Muscle of arm (tissue), 12 donors: ENCODE measurements around the gene DLX4. TPM values are rescaled to one million over a fixed set of nuclear protein-coding genes. Genes with fewer than 3 reads are reported as not detected.

Experiments used
- DNase-seq: peaks from one replicate; pipeline ENCODE4 v3.0.0-alpha.2; 2013
- polyA plus RNA-seq, 12 donors: library from polyadenylated mRNA; unstranded; fragments of 120-200 nt; gene quantifications; one replicate each; pipeline ENCODE4 v1.2.1, GENCODE V29; 2013; ENCODE audit not compliant: insufficient read length in 12 of 12

DLX4 gene
- polyA plus RNA-seq, 12 donors: 0.12 to 1.2 (median 0.38) TPM; not detected in 2

DNA sequence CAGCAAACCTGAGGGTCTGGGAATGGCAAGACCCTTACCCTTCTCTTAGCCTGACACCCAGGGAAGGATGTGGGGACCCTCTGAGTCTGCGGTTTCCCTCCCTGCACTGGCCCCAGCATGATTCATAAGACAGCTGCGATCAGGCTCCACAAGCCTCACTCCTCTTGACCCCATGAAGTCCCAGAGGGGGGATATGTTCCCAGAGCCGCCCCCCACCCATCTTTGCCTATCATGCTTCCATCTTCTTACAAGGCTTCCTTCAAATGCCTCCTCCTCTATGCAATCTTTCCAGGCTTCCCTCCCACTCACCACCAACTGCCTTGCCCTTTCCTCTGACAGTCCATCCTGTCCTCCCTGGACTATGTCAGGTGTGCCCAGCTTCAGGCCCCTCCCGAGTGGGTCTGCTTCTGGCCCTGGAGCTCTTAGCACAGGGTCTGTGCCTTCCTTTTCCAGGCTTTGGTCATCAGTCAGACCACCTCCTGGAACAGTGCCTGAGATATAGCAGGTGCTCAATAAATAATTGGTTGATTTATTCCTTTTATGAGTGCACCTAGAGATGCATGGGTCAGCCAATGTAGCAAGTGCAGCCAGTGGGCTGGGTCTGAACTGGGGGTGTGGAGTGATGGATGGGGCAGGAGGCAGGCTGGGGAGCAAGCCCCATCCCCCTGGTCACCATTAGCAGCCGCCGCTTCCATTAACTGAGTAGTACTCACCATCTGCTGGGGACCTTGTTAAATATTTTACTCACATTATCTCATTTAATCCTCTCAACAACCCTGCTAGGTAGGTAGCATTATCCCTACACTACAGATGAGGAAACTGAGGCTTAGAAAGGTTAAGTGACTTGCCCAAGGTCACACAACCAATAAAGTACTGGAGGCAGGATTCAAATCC lies 17.7 kb downstream of the DLX4 start:
- DNase-seq: no peak

DNA sequence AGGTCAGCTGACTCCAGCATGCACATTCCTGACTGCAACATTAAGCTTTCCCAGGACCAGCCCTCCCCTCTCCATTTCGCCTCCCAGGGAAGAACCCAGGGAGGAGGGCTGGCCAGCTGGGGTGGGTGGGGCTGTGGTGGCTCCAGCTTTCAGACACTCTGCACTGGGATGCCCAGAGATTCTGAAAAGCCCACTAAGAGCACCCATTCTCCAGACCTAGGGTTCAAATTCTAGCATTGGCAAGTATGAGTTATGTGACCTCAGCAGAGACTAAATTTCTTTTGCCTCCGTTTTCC lies 18.2 kb downstream of the DLX4 start:
- DNase-seq: no peak

DNA sequence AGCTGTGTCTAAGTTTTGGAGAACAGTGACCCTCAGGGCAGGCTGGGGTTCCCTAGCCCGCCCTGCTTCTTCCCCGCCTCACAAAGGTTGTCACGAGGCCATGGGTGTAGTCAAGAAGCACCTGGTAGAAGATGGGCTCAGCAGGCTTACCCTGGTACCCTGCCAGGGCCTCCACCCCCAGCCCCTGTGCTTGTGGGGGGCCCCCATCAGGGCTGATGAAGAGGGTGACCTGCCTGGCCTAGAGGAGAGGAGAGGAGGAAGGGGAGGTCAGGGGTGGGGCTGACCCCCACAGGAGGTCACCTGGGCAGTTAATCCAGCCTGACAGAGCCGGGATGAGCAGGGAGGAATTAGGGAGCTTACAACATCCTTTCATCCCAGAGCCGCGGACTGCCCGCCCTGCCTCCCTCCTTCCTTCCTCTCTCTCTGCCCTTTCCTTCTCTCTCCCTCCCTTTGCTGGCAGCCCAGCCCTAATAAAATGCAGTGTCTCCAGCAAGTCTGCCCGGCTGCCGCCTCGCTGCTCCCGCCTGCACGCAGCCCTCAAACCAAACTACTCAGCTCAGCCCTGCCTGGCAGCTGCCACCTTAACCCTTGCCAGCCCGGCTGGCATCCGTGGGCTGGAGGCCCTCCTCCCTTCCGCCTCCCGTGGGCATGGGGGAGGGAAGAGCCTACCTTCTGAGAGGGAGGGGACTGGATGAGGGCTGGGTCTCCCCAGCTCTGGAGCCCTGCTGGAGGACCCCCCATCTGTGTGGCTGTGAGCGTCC lies 18.9 kb downstream of the DLX4 start:
- no peak for DNase-seq

DNA sequence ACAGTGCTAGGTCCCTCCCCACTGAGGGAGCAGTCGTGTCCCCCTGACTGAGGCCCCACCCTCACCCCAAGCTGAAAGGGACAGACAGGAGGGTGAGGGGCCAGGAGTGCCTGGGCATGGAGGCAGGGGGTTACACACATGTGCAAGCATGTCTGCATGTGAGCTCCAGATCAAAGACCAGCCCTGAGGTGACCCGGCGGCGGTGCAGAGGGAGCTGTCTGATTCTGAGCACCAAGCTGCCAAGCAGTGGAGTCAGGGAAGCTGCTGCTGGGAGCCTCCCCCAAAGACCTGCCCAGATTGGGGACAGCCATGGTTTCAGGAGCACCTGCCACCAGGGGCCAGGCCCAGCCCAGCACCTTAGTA lies 20.5 kb downstream of the DLX4 start:
- DNase-seq: no peak

DNA sequence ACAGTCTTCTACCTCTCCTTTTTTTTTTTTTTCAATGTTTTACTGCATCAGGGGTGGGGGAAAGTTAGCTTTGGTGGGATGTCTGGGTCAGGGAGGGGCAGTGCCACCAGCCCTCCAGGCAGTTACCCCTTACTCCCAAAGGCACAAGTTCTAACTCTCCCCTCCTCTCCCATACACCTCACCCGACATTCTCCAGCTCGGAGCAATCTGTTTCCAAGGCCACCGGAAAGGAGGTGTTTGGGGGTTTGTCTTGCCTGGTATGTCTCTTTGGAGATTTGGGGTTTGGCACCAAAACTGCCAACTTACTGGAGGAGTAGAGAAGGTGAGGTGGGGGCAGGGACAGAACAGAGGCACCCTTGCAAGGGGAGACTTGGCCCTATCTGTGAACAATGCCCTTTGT lies 21.3 kb downstream of the DLX4 start:
- no peak for DNase-seq

DNA sequence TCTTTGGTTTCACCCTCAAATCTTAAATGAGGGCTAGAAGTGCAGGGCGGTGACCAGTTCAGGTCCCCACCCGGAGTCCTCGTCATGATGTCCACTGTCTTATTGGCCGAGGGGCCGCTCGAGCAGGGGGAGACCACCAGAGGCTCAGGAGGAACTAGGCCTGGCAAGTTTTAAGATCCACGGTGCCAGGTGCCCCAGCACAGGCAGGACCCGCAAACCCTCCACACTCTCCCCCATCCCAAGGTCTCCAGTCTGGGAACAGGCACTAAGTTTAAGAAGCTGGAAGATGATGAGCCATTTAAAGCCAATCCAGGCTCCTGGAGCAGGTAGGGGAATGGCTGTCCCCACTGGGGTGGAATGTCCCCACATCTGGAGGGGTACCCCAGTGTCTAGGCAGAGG lies 21.9 kb downstream of the DLX4 start:
- no peak for DNase-seq

DNA sequence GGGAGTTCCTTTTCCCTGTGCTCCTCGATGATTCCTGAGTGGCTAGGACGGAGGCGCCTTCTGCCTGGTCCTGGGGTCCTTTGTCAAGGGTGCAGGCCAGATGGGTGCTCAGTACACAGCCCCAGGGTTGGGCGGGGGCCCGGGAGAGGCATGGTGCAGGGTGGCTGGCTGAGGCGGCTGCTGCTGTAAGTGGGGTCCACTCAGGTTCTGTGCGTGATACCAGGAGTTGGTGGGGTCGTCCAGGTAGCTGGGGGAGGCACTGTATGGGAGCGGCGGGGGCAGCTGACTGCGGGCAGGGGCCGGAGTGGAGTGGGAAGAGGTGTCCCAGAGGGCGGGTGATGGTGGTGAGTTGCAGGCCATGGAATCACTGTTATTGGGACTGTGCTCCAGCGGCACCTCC lies 22.4 kb downstream of the DLX4 start:
- no peak for DNase-seq

DNA sequence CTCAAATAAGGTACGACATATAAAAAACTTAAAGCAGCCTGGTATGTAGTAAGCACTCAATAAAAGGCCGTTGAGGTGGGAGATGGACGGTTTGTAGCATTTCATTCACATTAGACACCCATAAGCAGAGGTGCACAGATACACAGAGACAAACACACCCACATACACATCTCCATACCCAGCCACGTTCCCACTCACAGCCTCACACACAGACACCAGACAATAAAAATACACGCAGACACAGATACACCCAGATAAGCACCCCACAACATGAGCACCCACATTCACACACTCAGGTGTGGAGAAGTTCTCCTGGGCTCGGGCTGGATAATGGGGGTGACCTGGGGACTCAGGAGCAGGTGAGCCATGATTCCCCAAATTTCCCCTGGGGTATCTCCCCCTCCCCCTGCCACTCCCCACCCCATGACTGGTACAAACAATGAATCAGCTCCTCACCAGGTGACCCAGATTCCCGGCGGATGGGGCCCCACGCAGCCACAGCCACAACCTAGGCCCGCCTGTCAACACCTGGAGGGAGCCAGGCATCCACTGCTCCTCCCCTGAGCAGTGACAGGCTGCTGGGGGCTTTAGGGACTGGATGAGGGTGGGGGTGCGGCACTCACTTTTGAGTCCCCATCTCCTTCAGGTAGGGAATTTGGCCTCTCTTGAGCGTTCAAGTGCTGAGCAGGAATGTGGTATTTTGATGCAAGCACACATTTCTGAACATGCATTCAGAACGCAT lies 23.4 kb downstream of the DLX4 start:
- no peak for DNase-seq

DNA sequence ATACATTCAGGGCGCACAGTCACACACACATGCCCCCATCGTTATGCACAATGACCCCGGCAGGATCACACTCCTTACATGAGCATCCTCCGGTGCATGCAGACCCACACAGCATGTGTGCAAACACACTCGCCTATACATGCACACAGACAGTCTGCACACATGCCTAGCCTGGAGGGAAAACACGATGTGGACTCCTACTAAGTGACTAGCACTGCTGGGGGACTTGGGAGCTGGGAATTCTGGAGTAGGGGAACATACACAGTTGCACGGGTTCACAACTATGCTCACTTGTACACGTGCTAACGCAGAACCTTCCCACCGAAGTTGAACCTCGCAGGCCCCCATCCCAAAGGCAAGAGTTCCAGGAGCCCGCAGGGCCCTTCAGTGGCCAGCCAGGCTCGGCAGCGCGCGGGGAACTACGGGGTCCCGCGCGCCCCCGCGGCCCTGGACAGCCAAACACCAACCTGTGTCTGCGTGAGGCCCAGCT lies 24.0 kb downstream of the DLX4 start:
- no peak for DNase-seq

DNA sequence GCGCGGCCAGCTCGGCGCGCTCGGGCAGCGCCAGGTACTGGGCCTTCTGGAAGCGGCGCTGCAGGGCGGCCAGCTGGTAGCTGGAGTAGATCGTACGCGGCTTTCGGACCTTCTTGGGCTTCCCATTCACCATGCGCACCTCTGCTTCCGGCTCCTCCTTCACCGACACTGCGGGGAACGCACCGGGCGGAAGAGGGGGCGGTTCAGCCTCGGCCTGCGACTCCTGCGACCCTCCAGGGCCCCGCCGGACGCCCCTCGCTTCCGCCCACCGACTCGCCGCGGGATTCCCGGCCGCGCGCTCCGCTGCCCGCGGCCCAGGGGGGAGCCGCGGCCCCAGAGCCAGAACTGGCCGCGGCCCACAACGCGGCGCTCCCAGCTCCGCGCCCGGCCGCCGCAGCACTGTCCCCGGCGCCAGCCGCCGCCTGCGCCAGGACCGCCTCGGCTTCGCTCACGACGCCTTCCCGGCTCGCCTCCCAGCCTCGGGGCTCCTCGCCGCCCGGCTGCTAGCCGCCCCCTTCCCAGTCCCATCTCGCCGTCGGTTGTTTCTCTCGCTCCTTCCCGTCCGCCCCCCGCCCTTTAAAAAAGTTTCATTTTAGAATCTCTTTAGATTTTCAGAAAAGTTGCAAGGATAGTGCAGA lies 24.6 kb downstream of the DLX4 start:
- DNase-seq: no peak

DNA sequence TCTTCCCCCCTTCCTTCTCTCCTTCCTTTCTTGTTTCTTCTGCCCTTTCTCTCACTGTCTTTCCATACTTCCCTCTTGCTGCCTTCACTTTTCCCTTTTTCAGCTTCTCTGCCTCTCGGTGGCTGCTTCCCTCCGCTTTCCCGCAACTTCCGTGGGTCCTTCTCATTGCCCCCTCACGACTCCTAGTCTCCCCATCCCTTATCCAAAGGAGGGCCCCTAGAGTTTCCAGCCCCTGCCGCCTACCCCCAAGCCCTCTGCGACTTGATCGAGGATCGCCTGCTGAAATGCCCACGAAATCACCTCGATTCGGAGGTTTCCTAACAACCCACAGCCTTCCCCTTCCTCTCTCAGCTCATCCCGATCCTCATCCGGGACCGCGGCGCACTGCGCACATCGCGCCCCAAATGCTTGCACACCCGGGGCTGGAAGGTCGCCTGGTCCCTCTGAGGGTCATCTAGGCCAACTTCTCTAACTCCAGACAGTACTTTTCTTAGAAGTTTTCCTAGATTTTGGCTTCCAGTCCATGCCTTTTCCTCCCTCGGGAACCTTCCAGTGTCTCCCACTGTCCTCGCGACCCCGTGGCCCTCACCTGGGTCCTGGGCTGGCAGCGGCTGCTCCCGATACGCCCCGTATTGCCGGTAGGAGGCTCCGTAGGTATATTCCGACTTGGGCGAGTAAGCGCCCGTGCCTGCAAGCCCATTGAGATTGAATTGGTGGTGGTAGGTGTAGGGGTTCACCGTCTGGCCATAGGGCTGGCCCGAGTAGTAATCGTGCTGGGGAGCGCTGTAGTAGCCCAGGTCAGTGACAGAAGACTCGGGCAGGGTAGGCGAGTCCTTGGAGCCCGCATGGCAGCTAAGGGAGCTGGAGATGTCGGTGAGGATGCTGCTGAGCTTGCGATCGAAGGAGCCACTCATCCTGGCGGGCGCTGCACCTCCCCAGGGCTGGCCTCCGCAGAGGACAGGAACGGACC lies 25.4 kb downstream of the DLX4 start:
- DNase-seq: no peak

DNA sequence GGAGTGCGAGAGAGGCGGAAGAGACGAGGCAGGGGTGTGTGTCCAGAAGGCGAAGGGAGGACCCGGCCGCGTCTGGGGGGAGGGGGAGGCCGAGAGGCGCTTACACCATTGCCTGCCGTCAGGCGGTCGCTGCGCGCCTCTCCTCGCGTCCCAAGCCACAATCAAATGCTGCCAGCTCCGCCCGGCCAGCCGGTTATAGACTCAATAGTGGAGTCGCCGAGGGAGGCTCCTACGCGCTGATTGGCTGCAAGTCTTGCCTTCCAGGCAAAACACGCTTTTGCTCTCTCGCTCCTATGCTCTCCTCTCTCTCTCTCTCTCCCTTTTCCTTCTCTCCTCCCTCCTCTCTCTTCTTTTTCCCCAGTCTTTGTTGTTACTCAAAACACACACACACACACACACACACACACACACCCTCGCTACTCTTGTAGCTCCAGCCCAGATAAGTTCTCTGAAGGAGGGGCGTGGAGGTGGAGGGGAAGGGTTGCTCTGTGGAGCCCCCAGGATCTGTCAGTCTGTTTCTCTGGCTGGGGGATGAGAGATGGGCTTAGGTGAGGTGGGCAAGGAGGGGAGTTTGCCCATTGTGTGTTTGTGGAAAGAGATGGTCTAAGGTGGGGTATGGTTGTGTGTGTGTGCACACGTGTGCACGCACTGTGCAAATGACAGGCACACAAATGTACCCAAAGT lies 26.2 kb downstream of the DLX4 start, which contains the start of gene DLX3:
Gene DLX3 (minus strand): TSS at position 170 of the 684 bp plus-strand sequence. CDS start 226 bp downstream, outside the sequence.
- no peak for DNase-seq

DNA sequence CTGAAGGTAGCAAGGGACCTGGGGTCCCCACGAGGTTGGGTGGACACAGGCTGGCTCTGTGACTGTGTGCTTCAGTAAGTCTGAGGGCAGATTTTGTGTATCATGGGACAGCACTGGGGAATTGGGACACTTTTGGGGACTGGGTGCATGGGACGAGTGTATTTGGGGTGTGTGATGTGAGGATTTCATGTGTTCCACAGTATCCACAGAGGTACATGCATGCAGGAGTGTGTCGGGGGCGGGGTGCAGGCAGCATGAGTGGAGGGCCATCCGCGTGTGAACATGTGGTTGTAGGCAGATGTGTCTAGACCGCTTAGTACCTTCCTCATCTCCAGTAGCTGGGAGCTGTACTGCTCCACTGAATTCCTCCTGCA lies 27.1 kb downstream of the DLX4 start:
- no peak for DNase-seq

DNA sequence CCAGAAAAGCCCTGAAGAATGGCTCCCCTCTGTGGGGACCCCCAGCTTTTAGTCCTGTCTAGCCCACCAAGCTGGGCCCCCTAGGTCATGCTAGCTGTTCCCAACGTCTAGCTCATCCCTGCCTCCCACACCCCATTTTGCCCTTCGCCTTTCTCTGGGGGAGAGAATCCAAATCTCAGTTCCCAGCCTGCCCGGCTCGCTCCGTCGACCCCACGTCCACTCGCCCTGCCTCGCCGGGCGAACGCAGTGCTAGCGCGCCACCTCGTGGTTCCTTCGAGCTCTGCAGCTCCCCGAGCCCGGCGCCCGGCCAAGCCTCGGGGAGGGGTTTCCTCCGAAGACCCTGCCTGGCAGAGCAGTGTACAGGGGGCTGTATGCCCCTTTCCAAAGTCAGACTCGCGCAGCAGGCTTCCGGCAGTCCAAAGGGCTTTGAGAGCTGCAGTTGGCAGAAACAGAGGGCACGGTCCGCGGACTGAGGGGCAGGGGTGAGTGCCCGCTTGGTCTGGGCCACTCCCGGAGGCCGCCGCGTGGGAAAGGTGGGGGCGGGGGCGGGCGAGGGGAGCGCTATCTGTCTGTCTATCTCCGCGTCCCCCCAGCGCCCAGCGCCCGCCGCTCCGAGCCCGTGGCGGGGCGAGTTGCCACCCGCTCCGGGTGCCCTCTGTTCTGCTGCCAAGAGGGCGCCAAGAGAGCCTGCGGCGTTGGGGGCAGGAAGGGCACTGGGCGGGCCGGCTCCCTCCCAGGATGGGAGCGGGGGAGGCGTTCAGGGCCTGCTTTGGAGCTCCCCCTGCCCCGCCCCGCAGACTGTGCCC lies 27.7 kb downstream of the DLX4 start:
- peak; percentile 57 for DNase-seq

DNA sequence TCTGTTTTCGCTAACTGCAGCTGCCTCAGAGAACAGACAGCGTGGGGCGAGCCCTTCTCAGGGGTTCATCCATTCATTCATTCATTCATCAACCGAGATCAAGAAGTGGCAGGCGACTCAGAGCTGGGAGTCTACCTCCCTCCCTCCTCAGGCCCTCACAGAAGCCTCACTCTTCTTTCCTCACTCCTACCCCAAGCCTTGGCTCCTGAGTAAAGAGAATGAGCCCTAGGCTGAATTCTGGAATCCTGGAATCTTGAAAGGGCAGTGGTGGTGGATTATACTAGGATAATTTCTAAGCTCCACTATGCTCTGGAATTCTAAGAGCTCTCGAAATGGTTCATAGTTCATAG lies 28.3 kb downstream of the DLX4 start:
- no peak for DNase-seq

DNA sequence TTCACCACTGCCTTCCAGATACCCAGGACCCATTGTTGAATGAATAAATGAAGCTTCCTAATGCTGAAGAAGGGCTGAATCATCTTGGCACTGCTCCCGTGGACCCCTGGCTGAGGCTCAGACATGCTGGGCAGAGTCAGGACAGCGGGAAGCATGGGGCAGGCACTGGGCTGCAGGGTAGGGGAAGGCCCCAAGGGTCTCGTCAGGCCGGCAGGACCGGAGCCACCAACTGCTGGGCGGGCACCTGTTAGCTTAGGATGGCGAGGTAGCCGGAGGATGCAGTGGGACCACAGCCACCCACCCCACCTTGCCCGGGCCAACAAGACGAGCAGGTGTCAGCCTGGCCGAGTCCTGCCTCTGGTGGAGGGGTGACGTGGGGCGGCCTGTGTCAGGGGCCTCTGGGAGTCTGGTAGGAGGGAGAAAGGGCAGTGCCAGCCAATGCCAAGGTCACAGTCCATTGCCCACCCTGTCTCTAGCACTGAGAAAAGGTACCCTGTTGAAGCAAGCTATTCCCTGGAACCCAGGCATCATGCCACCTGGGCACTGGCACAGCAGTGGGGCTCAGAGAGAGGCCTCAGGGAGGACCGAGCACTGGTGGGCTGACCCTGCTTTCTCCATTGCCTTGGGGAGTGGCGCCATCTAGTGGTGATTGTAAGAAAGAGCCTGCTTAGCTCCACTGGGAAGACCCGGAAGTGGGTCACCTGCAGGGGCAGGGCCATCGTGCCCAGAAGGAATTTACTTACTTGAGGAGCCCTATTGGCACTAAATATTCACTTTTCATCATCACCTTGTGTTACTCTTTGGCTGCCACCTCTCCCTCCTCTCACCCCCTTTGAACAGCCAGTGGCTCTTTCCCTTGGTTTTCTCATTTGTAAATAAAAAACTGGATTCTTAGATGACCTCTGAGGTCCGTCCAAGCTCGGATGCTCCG lies 29.0 kb downstream of the DLX4 start:
- peak; percentile 84 for DNase-seq

DNA sequence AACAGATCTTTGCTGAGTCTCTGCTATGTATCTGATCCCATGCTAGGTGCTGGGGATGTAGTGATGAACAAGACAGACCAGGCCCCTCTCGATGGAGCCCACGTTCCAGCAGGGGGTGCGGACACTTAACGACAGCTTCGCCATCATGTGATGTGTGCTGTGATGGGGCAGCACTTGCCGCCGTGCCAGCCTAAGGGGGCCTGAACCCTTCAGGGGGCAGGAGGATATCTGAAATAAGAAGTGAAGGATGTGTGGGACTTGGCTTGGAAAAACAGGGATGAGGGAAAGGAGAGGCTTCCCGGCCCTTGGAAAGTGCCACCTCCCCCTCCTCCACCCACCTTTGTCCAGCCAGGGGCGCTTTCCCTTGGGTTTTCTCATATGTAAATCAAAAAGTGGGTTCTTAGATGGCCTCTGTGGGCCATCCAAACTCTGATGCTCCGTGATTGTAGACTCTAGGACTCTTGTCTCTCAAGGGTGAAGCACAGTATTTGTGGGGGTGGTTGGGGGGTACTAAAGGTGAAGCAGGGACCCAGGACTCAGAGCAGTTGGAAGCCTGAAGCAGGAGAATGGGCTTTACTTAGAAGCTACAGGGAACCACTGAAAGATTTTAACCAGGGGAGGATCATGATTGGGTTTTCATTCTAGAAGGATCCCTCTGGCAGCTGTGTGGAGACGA lies 30.0 kb downstream of the DLX4 start:
- no peak for DNase-seq

DNA sequence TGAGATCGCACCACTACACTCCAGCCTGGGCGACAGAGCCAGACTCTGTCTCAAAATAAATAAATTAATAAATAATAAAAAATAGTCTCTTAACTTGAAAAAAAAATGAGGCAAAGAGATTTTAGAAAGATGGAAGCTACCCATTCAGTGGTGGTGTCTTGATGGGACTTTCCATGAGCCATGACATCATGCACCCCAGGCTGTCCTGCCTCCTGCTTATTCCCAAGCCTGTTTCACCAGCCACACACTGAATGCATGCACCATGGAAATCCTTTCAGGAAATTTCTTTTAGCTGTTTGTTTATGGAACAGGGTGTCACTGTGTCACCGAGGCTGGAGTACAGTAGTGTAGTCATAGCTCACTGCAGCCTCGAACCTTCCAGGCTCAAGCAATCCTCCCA lies 34.9 kb downstream of the DLX4 start:
- DNase-seq: no peak
